Epithelial cell of esophagus (primary cell): ENCODE data around the gene GAS2L2.

ENCODE experiments used
- DNase-seq: peaks from one replicate; pipeline ENCODE4 v3.0.0; 2010; ENCODE audit warnings: low read depth
- H3K4me3 ChIP-seq: 2 replicates; pipeline ENCODE4 v1.5.1; 2011; ENCODE audit warnings: mild to moderate bottlenecking, low read length, control low read depth
- TF ChIP-seq, protein P1 (sequence below): IDR thresholded peaks from 2 replicates; pipeline ENCODE4 v1.5.1; 2011; ENCODE audit warnings: low read depth, mild to moderate bottlenecking, low read length, control low read depth, inconsistent platforms; ENCODE audit not compliant: insufficient read depth; ENCODE audit errors: missing control alignments

The GAS2L2 gene

GRCh38 chr17:35716897-35717465 is 36.1 kb downstream of the GAS2L2 start:
- DNase-seq = peak; percentile 10
- TF ChIP-seq, protein P1, sequence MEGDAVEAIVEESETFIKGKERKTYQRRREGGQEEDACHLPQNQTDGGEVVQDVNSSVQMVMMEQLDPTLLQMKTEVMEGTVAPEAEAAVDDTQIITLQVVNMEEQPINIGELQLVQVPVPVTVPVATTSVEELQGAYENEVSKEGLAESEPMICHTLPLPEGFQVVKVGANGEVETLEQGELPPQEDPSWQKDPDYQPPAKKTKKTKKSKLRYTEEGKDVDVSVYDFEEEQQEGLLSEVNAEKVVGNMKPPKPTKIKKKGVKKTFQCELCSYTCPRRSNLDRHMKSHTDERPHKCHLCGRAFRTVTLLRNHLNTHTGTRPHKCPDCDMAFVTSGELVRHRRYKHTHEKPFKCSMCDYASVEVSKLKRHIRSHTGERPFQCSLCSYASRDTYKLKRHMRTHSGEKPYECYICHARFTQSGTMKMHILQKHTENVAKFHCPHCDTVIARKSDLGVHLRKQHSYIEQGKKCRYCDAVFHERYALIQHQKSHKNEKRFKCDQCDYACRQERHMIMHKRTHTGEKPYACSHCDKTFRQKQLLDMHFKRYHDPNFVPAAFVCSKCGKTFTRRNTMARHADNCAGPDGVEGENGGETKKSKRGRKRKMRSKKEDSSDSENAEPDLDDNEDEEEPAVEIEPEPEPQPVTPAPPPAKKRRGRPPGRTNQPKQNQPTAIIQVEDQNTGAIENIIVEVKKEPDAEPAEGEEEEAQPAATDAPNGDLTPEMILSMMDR = no peak
- no peak overlapping the region for H3K4me3 ChIP-seq

- H3K4me3 ChIP-seq = no peak overlapping the region
- DNase-seq = no peak
- TF ChIP-seq, protein P1 = no peak
Observed at GRCh38 chr17:35716173-35716572, 36.9 kb downstream of the GAS2L2 start.

DNA sequence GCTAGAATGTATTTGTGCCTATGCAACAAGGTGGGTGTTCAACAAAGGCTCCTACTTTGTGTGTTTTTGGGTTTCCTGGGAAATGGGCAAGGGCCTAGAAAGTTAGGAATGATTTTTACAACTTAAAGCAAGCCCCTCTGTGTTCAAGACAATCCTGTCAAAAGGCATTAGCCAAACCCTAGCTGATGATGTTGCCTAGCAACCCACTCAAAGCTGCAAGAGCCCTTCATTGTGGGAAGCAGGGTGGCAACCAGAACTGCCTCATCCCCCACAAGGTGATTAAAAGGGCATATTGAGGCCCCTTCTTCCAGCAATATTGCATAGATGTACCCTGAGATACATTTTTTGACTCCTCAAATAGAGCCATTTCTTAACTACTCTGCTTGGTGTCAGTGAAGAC is 37.6 kb downstream of the GAS2L2 start:
- H3K4me3 ChIP-seq = no peak overlapping the region
- TF ChIP-seq, protein P1 = no peak
- DNase-seq = no peak

DNA sequence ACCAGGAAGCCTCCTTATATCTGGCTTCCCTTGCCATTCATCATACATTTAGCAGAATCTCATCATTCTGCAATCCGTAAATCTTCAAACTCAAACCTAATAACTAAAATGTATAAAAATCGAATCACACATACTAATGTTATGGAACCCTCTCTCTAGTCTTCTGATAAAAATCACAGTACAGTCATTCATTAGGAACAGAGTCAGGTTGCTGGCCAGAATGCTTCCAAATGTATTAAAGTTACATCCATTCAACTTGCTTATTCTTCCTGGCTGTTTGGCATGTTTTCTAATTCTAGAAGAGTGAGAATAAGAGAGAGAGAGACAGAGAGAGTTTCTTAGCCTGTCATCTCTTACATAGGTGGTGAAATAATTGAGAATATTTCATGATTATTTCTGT is 38.1 kb downstream of the GAS2L2 start:
- no peak overlapping the region for H3K4me3 ChIP-seq
- DNase-seq = no peak
- TF ChIP-seq, protein P1 = no peak

GRCh38 chr17:35713069-35713728 is 39.8 kb downstream of the GAS2L2 start:
- TF ChIP-seq, protein P1 = no peak
- DNase-seq = no peak
- H3K4me3 ChIP-seq = no peak overlapping the region

DNA sequence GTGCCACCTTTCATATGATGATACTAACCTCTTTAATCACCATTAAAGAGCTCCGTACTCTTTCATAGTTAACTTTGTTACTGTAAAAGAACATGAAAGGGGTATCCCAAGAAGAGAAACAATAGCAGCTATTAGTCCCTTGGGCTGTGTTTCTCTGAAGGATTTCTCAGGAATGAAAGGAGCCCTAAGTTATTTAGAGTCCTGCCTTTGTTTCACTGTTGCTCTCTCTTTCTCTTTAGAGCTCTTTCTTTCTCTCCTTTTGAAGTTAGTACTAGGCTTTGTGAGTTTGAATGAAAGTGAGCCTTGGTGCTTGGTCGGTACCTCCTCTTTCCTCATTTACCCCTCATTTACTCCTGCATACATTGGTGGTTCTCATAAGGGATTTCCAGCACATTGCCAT is 42.1 kb downstream of the GAS2L2 start:
- DNase-seq = no peak
- no peak overlapping the region for H3K4me3 ChIP-seq
- TF ChIP-seq, protein P1 = no peak

DNA sequence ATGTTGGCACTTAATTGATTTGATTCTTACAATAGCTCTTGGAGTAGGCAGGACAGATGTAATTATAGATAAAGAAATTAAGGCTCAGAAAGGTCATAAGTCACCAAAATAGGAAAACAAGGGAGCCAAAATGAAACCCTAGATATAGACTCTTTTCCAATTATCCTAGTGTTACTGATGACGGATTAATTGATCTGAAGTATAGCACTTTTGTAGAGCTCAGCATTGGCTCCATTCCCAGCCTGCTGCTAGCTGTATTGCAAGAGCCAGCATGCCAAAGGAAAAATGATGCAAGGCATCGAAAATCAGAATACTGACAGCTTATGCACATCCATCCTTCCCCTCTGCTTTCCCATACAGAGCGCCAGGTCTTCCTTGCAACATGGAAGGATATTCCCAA is 43.2 kb downstream of the GAS2L2 start:
- DNase-seq = peak; percentile 44
- no peak overlapping the region for H3K4me3 ChIP-seq
- TF ChIP-seq, protein P1 = no peak
